RWPE2 (cell line): ENCODE measurements around the gene DMAC2.

Source experiments
- ATAC-seq: fragments of 200-7000 bp; cut with Tn5 transposase; 3 replicates; pipeline ENCODE4 v1.9.1; 2021; ENCODE audit warnings: low read depth
- DNase-seq: peaks from one replicate; pipeline ENCODE4 v3.0.0-alpha.2; 2020; ENCODE audit warnings: low spot score
- H3K27ac ChIP-seq: fragments of 450-650 bp; 2 replicates; pipeline ENCODE4 v1.5.1; 2017; ENCODE audit warnings: mild to moderate bottlenecking; ENCODE audit not compliant: poor library complexity, severe bottlenecking
- H3K27me3 ChIP-seq: fragments of 250-450 bp; sonication (Bioruptor Pico); 2 replicates; pipeline ENCODE4 v1.5.1; 2021; ENCODE audit warnings: mild to moderate bottlenecking, moderate library complexity; ENCODE audit not compliant: insufficient read depth, poor library complexity, severe bottlenecking
- H3K36me3 ChIP-seq: fragments of 250-450 bp; sonication (Bioruptor Pico); 2 replicates; pipeline ENCODE4 v1.5.1; 2020; ENCODE audit warnings: low read depth, mild to moderate bottlenecking, moderate library complexity
- H3K4me1 ChIP-seq: fragments of 250-450 bp; sonication (Bioruptor Pico); 2 replicates; pipeline ENCODE4 v1.5.1; 2021; ENCODE audit warnings: mild to moderate bottlenecking, moderate library complexity; ENCODE audit not compliant: insufficient read depth, poor library complexity, severe bottlenecking
- H3K4me3 ChIP-seq: fragments of 250-450 bp; sonication (Bioruptor Pico); 2 replicates; pipeline ENCODE4 v1.5.1; 2021; ENCODE audit warnings: mild to moderate bottlenecking, moderate library complexity; ENCODE audit not compliant: severe bottlenecking
- H3K9me3 ChIP-seq: fragments of 250-450 bp; sonication (Bioruptor Pico); 2 replicates; pipeline ENCODE4 v1.5.1; 2021; ENCODE audit warnings: mild to moderate bottlenecking, moderate library complexity; ENCODE audit not compliant: severe bottlenecking
- CTCF ChIP-seq: fragments of 450-650 bp; IDR thresholded peaks from one replicate; pipeline ENCODE4 v1.5.1; 2017; ENCODE audit warnings: mild to moderate bottlenecking, moderate library complexity; ENCODE audit not compliant: poor library complexity, severe bottlenecking

DMAC2 gene

GRCh38 chr19:41442473-41443355 is 3.0 kb upstream of the DMAC2 start, which contains the start of gene ERICH4:
ERICH4 (plus strand) TSS chr19:41443156; CDS start chr19:41443170, 14 bp downstream.
- Histone ChIP-seq H3K4me3 (no peak within 1 kb of the TSS), H3K27me3 (no peaks in the 10 kb centered on the region), H3K36me3 (no peaks in the 10 kb centered on the region; the same call in 1 of the 2 replicates), H3K4me1 (peaks cover 7% of the 10 kb centered on the region), H3K27ac (no peak within 1 kb of the TSS), H3K9me3 (no peaks in the 10 kb centered on the region)
- no peak for DNase-seq
- ATAC-seq: no peak
- no peak for TF ChIP-seq CTCF

GRCh38 chr19:41441321-41441945 is 1.7 kb upstream of the DMAC2 start:
- no peak for DNase-seq
- no peak for TF ChIP-seq CTCF
- Histone ChIP-seq H3K36me3 (peaks cover 8% of the 10 kb centered on the region), H3K27ac (no peak overlapping the region), H3K4me1 (peaks cover 7% of the 10 kb centered on the region), H3K27me3 (no peaks in the 10 kb centered on the region), H3K4me3 (no peak overlapping the region), H3K9me3 (no peaks in the 10 kb centered on the region)
- no peak for ATAC-seq

- Histone ChIP-seq H3K36me3 (peaks cover 13% of the 10 kb centered on the region), H3K9me3 (no peaks in the 10 kb centered on the region), H3K27ac (no peak overlapping the region), H3K27me3 (no peaks in the 10 kb centered on the region), H3K4me1 (peaks cover 7% of the 10 kb centered on the region), H3K4me3 (no peak overlapping the region)
- no peak for DNase-seq
- TF ChIP-seq CTCF: no peak
- no peak for ATAC-seq
Measured at GRCh38 chr19:41437944-41438574, 1.7 kb downstream of the DMAC2 start.

- Histone ChIP-seq H3K27me3 (no peaks in the 10 kb centered on the region), H3K36me3 (peaks cover 20% of the 10 kb centered on the region), H3K4me3 (no peak overlapping the region), H3K4me1 (peaks cover 3% of the 10 kb centered on the region), H3K9me3 (no peaks in the 10 kb centered on the region), H3K27ac (no peak overlapping the region)
- DNase-seq (no peak), ATAC-seq (no peak)
- no peak for TF ChIP-seq CTCF
Measured at GRCh38 chr19:41436674-41436951, 3.1 kb downstream of the DMAC2 start.
